ENCODE results near the gene HHIPL1.

Gene HHIPL1

DNA sequence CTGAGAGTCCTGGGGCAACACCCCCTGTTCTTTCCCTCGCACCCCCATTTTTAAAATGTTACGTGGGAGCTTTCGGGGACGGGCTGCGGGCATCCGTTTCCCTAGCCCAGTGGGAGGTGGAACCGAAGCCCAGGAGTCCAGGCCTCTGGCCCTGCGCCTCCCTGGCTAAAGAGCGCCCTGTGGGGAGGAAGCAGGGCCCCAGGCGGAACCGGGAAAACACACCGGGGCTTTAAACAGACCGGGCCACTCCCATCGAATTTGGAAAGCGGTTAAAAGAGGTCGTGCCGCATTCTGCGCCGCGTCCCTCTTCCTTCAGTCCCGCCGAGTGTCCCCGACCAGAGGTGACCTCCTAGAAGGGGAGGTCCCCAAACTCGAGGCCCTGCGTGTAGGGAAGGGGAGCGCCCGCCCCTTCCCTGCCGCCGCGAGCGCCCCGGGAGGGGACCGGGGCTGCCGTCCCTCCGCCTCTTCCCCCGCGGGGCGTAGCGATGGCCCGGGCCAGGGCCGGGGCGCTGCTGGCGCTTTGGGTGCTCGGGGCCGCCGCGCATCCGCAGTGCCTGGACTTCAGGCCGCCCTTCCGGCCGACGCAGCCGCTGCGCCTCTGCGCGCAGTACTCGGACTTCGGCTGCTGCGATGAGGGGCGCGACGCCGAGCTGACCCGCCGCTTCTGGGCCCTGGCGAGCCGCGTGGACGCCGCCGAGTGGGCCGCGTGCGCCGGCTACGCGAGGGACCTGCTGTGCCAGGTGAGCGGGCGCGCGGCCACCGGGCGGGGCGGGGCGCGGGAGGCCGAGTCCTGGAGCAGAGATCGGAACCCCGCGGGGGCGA, at the start of gene HHIPL1:
Gene HHIPL1, plus strand, starts transcription at position 407 of the 822 bp plus-strand sequence. Its CDS starts 79 bp downstream, at position 486.
- no peaks in the 10 kb centered on the region for H3K36me3 ChIP-seq (ENCODE audit: control insufficient read depth in 2 of 2, insufficient read depth in 2 of 2, low read length in 2 of 2)
- H3K27me3 ChIP-seq (ENCODE audit: control insufficient read depth in 2 of 2, insufficient read depth in 2 of 2, low read length in 2 of 2): peaks cover 12 to 18% of the 10 kb centered on the region in 2 donors
- no peaks in the 10 kb centered on the region for H3K9me3 ChIP-seq (ENCODE audit: control insufficient read depth in 2 of 2, low read length in 2 of 2)
- peak within 1 kb of the TSS in 1 of 2 donors; percentile 56 for H3K9ac ChIP-seq (ENCODE audit: low read depth in 1 of 2, low read length in 2 of 2)
- H3K4me1 ChIP-seq (ENCODE audit: control insufficient read depth in 2 of 2, insufficient read depth in 2 of 2, low read length in 2 of 2): no peaks in the 10 kb centered on the region
- H3K4me3 ChIP-seq (ENCODE audit: low read length in 2 of 2): peak within 1 kb of the TSS; percentile 37 to 50
- H3K27ac ChIP-seq (ENCODE audit: low read depth in 2 of 2, low read length in 2 of 2): no peak within 1 kb of the TSS

DNA sequence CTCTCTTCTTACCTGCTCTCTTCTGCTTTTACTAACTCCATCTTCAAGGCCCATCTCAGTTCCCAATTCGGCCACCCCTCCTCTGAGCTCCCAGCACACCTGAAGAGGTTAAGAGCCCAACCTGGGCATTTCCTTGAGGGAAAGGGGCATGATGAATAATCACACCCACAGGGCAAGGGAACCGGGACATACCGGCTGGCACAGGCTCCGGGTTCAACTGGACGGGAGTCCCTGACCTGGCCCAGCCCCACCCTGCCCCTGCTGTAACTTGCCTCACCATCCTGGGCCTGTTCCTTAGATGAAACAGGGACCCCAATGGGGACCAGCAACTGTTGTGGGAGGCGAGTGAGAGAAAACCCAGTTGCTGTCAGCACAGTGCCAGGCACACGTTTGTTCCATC, 49.4 kb upstream of the HHIPL1 start:
- Histone ChIP-seq H3K27ac (ENCODE audit: low read depth in 2 of 2, low read length in 2 of 2) (peak overlapping the region; percentile 88 to 90), H3K27me3 (ENCODE audit: control insufficient read depth in 2 of 2, insufficient read depth in 2 of 2, low read length in 2 of 2) (no peaks in the 10 kb centered on the region), H3K36me3 (ENCODE audit: control insufficient read depth in 2 of 2, insufficient read depth in 2 of 2, low read length in 2 of 2) (no peaks in the 10 kb centered on the region), H3K4me1 (ENCODE audit: control insufficient read depth in 2 of 2, insufficient read depth in 2 of 2, low read length in 2 of 2) (peaks cover 67 to 68% of the 10 kb centered on the region in 2 donors), H3K4me3 (ENCODE audit: low read length in 2 of 2) (no peak overlapping the region), H3K9me3 (ENCODE audit: control insufficient read depth in 2 of 2, low read length in 2 of 2) (no peaks in the 10 kb centered on the region), H3K9ac (ENCODE audit: low read depth in 1 of 2, low read length in 2 of 2) (peak overlapping the region; percentile 32 to 51)

DNA sequence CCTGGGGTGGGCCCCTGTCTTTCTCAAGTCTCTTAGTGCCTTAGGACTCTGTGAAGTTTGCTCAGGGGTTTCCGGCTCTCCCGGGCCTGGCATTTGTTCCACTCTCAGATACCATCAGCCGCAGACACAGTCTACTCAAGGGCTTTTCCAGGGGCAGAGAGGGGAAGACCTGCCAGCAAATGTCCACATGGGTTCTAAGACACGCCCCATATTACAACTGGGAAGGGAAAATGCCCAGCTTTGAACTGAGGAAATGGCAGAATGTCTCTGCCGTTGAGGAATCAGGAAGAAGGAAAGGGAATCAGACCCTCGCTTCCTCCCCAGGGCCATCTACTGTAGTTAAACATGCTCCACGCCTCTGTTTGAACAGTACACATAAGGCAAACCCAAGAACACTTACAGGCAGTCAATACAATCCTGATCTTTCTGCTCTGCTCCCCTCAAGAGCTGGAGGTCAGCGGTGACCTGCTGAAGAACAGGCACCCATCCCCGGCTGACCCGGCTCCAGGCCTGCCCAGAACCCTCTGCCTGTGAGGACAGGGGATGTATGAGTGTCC, 48.8 kb upstream of the HHIPL1 start:
- Histone ChIP-seq H3K36me3 (ENCODE audit: control insufficient read depth in 2 of 2, insufficient read depth in 2 of 2, low read length in 2 of 2) (no peaks in the 10 kb centered on the region), H3K4me3 (ENCODE audit: low read length in 2 of 2) (peak overlapping the region; percentile 10 to 43), H3K9ac (ENCODE audit: low read depth in 1 of 2, low read length in 2 of 2) (peak overlapping the region; percentile 32 to 51), H3K4me1 (ENCODE audit: control insufficient read depth in 2 of 2, insufficient read depth in 2 of 2, low read length in 2 of 2) (peaks cover 68 to 69% of the 10 kb centered on the region in 2 donors), H3K27me3 (ENCODE audit: control insufficient read depth in 2 of 2, insufficient read depth in 2 of 2, low read length in 2 of 2) (no peaks in the 10 kb centered on the region), H3K9me3 (ENCODE audit: control insufficient read depth in 2 of 2, low read length in 2 of 2) (no peaks in the 10 kb centered on the region), H3K27ac (ENCODE audit: low read depth in 2 of 2, low read length in 2 of 2) (peak overlapping the region; percentile 88 to 90)

GRCh38 chr14:99596772-99597171, 48.2 kb upstream of the HHIPL1 start:
- Histone ChIP-seq H3K27ac (ENCODE audit: low read depth in 2 of 2, low read length in 2 of 2) (peak overlapping the region; percentile 88 to 90), H3K9ac (ENCODE audit: low read depth in 1 of 2, low read length in 2 of 2) (peak overlapping the region in 1 of 2 donors; percentile 51), H3K36me3 (ENCODE audit: control insufficient read depth in 2 of 2, insufficient read depth in 2 of 2, low read length in 2 of 2) (no peaks in the 10 kb centered on the region), H3K27me3 (ENCODE audit: control insufficient read depth in 2 of 2, insufficient read depth in 2 of 2, low read length in 2 of 2) (no peaks in the 10 kb centered on the region), H3K4me1 (ENCODE audit: control insufficient read depth in 2 of 2, insufficient read depth in 2 of 2, low read length in 2 of 2) (peaks cover 75% of the 10 kb centered on the region in 2 donors), H3K4me3 (ENCODE audit: low read length in 2 of 2) (peak overlapping the region; percentile 43 to 47), H3K9me3 (ENCODE audit: control insufficient read depth in 2 of 2, low read length in 2 of 2) (no peaks in the 10 kb centered on the region)

DNA sequence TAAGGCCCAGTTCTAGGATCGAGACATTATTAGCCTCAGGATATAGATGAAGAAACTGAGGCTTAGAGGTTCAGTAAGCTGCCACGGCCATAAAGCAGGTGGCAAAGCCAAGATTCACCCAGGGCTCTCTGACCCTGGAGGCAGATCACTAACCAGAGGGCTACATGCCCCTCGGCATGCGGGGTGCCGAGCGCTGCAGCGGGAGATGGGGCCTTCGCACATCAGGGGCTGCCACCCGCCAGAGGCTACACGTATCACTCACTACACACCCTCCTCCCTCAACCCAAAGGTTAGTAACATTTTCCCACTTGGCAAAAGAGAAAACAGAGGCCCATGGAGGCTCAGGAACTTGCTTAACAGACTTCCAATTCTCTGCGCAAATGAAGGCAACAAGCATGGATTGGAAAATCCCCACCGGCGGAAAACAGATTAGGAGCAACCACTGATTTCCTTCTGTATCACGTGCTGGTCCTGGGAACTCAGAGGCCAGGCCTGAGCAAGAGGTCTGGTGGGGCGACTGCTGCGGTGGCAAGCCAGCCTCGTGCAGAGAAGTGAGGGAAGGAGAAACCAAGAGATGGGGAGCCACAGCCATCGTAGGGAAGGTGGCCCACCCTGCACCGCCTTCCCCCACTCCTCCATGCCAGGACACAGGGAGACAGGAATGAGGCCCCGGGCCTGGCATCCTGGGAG, 46.9 kb upstream of the HHIPL1 start:
- H3K4me1 ChIP-seq (ENCODE audit: control insufficient read depth in 2 of 2, insufficient read depth in 2 of 2, low read length in 2 of 2): peaks cover 84 to 85% of the 10 kb centered on the region in 2 donors
- H3K27me3 ChIP-seq (ENCODE audit: control insufficient read depth in 2 of 2, insufficient read depth in 2 of 2, low read length in 2 of 2): no peaks in the 10 kb centered on the region
- peak overlapping the region in 1 of 2 donors; percentile 51 for H3K9ac ChIP-seq (ENCODE audit: low read depth in 1 of 2, low read length in 2 of 2)
- no peaks in the 10 kb centered on the region for H3K36me3 ChIP-seq (ENCODE audit: control insufficient read depth in 2 of 2, insufficient read depth in 2 of 2, low read length in 2 of 2)
- peak overlapping the region; percentile 88 to 90 for H3K27ac ChIP-seq (ENCODE audit: low read depth in 2 of 2, low read length in 2 of 2)
- H3K9me3 ChIP-seq (ENCODE audit: control insufficient read depth in 2 of 2, low read length in 2 of 2): no peaks in the 10 kb centered on the region
- no peak overlapping the region for H3K4me3 ChIP-seq (ENCODE audit: low read length in 2 of 2)

GRCh38 chr14:99598774-99599173, 46.2 kb upstream of the HHIPL1 start:
- H3K27ac ChIP-seq (ENCODE audit: low read depth in 2 of 2, low read length in 2 of 2): peak overlapping the region; percentile 53 to 88
- no peaks in the 10 kb centered on the region for H3K9me3 ChIP-seq (ENCODE audit: control insufficient read depth in 2 of 2, low read length in 2 of 2)
- peak overlapping the region in 1 of 2 donors; percentile 5 for H3K9ac ChIP-seq (ENCODE audit: low read depth in 1 of 2, low read length in 2 of 2)
- peak overlapping the region in 1 of 2 donors; percentile 42 for H3K4me3 ChIP-seq (ENCODE audit: low read length in 2 of 2)
- H3K4me1 ChIP-seq (ENCODE audit: control insufficient read depth in 2 of 2, insufficient read depth in 2 of 2, low read length in 2 of 2): peaks cover 84 to 85% of the 10 kb centered on the region in 2 donors
- H3K36me3 ChIP-seq (ENCODE audit: control insufficient read depth in 2 of 2, insufficient read depth in 2 of 2, low read length in 2 of 2): no peaks in the 10 kb centered on the region
- H3K27me3 ChIP-seq (ENCODE audit: control insufficient read depth in 2 of 2, insufficient read depth in 2 of 2, low read length in 2 of 2): no peaks in the 10 kb centered on the region

DNA sequence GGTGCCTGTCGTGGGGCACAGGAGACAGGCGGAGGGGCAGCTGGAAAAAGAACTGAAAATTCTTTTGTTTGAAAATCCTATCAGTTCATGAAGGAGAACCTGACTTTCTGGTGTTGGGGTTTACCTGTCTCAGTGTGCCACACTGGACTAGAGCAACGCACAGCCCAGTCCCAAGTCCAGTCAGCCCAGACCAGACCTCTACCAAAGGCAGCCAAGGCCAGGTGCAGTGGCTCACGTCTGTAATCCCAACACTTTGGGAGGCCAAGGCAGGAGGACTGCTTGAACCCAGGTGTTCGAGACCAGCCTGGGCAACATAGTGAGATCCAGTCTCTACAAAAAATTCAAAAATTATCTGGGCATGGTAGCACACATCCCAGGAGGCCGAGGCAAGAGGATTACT, 45.5 kb upstream of the HHIPL1 start:
- peak overlapping the region; percentile 53 to 88 for H3K27ac ChIP-seq (ENCODE audit: low read depth in 2 of 2, low read length in 2 of 2)
- H3K4me1 ChIP-seq (ENCODE audit: control insufficient read depth in 2 of 2, insufficient read depth in 2 of 2, low read length in 2 of 2): peaks cover 80 to 81% of the 10 kb centered on the region in 2 donors
- H3K4me3 ChIP-seq (ENCODE audit: low read length in 2 of 2): no peak overlapping the region
- H3K9me3 ChIP-seq (ENCODE audit: control insufficient read depth in 2 of 2, low read length in 2 of 2): no peaks in the 10 kb centered on the region
- H3K36me3 ChIP-seq (ENCODE audit: control insufficient read depth in 2 of 2, insufficient read depth in 2 of 2, low read length in 2 of 2): no peaks in the 10 kb centered on the region
- no peaks in the 10 kb centered on the region for H3K27me3 ChIP-seq (ENCODE audit: control insufficient read depth in 2 of 2, insufficient read depth in 2 of 2, low read length in 2 of 2)
- no peak overlapping the region for H3K9ac ChIP-seq (ENCODE audit: low read depth in 1 of 2, low read length in 2 of 2)

DNA sequence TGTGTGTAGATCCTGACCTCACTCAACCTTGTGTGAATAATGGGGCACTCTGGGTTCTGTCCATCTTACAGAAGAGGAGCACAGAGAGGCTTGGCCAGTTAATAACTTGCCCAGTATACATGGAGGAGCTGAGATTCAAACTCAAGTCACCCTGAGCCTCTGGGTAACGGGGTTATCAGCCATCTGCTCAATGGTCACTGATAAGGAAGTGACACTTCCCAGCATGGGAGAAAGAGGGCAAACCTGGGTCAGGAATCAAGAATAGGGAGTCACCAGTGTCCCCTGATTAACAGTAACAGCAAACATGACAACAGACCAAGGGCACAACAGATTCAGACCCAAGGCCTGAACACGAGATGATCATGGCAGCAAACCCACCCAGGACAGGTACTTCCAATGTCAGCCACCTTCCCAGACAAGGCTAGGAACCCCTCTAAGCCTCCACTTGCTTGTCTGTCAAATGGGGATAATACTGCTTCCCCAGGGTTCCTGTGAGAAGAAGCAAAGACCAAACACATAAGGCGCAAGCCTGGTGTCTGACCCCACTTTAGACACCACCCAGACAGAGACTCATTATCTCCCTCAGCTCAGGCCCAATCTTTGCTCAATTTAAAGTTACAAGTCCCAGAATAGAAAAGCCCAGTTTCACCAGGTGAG, 44.6 kb upstream of the HHIPL1 start:
- Histone ChIP-seq H3K4me3 (ENCODE audit: low read length in 2 of 2) (peak overlapping the region in 1 of 2 donors; percentile 37), H3K9me3 (ENCODE audit: control insufficient read depth in 2 of 2, low read length in 2 of 2) (no peaks in the 10 kb centered on the region), H3K9ac (ENCODE audit: low read depth in 1 of 2, low read length in 2 of 2) (peak overlapping the region; percentile 20 to 26), H3K27me3 (ENCODE audit: control insufficient read depth in 2 of 2, insufficient read depth in 2 of 2, low read length in 2 of 2) (no peaks in the 10 kb centered on the region), H3K36me3 (ENCODE audit: control insufficient read depth in 2 of 2, insufficient read depth in 2 of 2, low read length in 2 of 2) (no peaks in the 10 kb centered on the region), H3K4me1 (ENCODE audit: control insufficient read depth in 2 of 2, insufficient read depth in 2 of 2, low read length in 2 of 2) (peaks cover 72% of the 10 kb centered on the region in 2 donors), H3K27ac (ENCODE audit: low read depth in 2 of 2, low read length in 2 of 2) (peak overlapping the region; percentile 9 to 88)

DNA sequence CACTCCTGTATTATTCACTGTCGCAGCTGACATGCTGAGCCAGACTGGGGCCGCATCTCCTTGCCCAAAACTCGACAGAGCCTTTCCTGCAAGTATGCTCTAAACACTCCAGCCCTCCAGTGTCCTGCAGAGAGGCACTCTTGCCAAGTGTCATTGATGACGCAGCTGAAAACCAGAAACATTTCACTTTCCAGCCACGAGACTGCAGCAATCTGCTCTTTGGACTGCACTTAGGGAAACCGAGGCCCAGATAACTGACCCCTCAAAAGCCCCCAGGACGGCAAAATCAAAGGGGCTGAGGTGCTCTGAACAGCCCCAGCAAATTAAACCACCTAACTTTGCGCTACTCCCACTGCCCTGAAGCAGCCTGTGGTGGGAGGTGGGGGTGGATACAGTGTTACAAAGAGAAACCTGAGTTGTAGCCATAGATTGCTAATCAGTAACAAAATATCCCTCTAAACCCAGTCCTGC, 43.5 kb upstream of the HHIPL1 start:
- H3K27ac ChIP-seq (ENCODE audit: low read depth in 2 of 2, low read length in 2 of 2): peak overlapping the region; percentile 83
- H3K4me1 ChIP-seq (ENCODE audit: control insufficient read depth in 2 of 2, insufficient read depth in 2 of 2, low read length in 2 of 2): peaks cover 67 to 69% of the 10 kb centered on the region in 2 donors
- no peaks in the 10 kb centered on the region for H3K36me3 ChIP-seq (ENCODE audit: control insufficient read depth in 2 of 2, insufficient read depth in 2 of 2, low read length in 2 of 2)
- peak overlapping the region; percentile 60 to 82 for H3K9ac ChIP-seq (ENCODE audit: low read depth in 1 of 2, low read length in 2 of 2)
- H3K9me3 ChIP-seq (ENCODE audit: control insufficient read depth in 2 of 2, low read length in 2 of 2): no peaks in the 10 kb centered on the region
- H3K4me3 ChIP-seq (ENCODE audit: low read length in 2 of 2): peak overlapping the region; percentile 68 to 82
- no peaks in the 10 kb centered on the region for H3K27me3 ChIP-seq (ENCODE audit: control insufficient read depth in 2 of 2, insufficient read depth in 2 of 2, low read length in 2 of 2)
